RWPE2 (cell line): ENCODE measurements around the gene TEX19.
A peak's percentile ranks its signal among the peaks of the same experiment; 100 is the strongest.

Experiments used
- ATAC-seq: fragments of 200-7000 bp; cut with Tn5 transposase; 3 replicates; pipeline ENCODE4 v1.9.1; 2021; ENCODE audit warnings: low read depth
- DNase-seq: peaks from one replicate; pipeline ENCODE4 v3.0.0-alpha.2; 2020; ENCODE audit warnings: low spot score
- H3K27ac ChIP-seq: fragments of 450-650 bp; 2 replicates; pipeline ENCODE4 v1.5.1; 2017; ENCODE audit warnings: mild to moderate bottlenecking; ENCODE audit not compliant: poor library complexity, severe bottlenecking
- H3K27me3 ChIP-seq: fragments of 250-450 bp; sonication (Bioruptor Pico); 2 replicates; pipeline ENCODE4 v1.5.1; 2021; ENCODE audit warnings: mild to moderate bottlenecking, moderate library complexity; ENCODE audit not compliant: insufficient read depth, poor library complexity, severe bottlenecking
- H3K36me3 ChIP-seq: fragments of 250-450 bp; sonication (Bioruptor Pico); 2 replicates; pipeline ENCODE4 v1.5.1; 2020; ENCODE audit warnings: low read depth, mild to moderate bottlenecking, moderate library complexity
- H3K4me1 ChIP-seq: fragments of 250-450 bp; sonication (Bioruptor Pico); 2 replicates; pipeline ENCODE4 v1.5.1; 2021; ENCODE audit warnings: mild to moderate bottlenecking, moderate library complexity; ENCODE audit not compliant: insufficient read depth, poor library complexity, severe bottlenecking
- H3K4me3 ChIP-seq: fragments of 250-450 bp; sonication (Bioruptor Pico); 2 replicates; pipeline ENCODE4 v1.5.1; 2021; ENCODE audit warnings: mild to moderate bottlenecking, moderate library complexity; ENCODE audit not compliant: severe bottlenecking
- H3K9me3 ChIP-seq: fragments of 250-450 bp; sonication (Bioruptor Pico); 2 replicates; pipeline ENCODE4 v1.5.1; 2021; ENCODE audit warnings: mild to moderate bottlenecking, moderate library complexity; ENCODE audit not compliant: severe bottlenecking
- TF ChIP-seq, protein P1 (sequence below): fragments of 450-650 bp; IDR thresholded peaks from one replicate; pipeline ENCODE4 v1.5.1; 2017; ENCODE audit warnings: mild to moderate bottlenecking, moderate library complexity; ENCODE audit not compliant: poor library complexity, severe bottlenecking

Gene TEX19

DNA sequence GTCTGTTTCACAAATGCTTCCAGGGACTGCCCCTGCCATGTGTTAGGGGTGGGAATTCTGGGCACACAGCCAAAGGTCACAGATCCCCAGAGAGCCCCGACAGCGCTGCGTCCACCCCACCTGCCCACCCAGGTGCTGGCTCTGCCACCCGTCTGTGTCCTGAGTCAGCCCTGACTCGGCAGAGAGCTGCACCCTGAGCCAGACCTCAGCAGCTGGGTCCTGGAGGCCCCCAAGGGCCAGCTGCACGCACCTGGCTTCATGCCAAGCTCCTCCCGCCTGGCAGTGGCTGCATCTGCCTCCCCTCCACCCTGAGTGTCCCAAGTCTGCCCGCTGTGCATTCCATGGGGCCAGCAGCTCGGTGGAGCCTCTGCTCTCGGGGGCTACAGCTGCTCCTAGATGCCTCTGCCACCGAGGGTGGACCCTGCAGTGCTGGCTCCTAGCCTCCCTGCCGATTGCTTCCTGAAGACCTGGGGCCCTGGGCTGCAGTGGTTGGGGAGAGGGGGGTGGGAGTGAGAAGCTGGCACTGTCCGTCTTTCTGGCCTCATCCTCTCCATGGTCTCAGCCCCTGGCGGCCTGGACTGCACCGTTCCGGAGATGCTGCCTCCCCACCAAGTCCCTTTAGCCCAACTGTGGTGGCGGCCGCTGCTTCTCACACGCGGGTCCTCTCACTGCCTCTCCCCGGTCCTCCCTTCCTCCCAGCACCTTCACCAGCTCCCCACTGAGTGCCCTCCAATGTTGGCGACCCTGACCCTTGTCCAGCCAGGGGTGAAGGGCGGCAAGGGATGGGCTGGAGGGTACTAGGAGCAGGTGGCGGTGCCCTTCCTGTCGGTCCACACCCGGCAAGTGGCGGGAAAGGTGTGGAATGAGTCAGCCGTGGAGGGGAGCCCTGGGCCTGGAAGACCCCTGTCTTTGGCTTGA lies 28.5 kb upstream of the TEX19 start:
- DNase-seq: peak; percentile 88
- Histone ChIP-seq H3K27me3 (no peaks in the 10 kb centered on the region), H3K4me3 (no peak overlapping the region), H3K4me1 (peaks cover 35% of the 10 kb centered on the region), H3K36me3 (no peaks in the 10 kb centered on the region), H3K9me3 (no peaks in the 10 kb centered on the region), H3K27ac (peak overlapping the region; percentile 27)
- TF ChIP-seq, protein P1, sequence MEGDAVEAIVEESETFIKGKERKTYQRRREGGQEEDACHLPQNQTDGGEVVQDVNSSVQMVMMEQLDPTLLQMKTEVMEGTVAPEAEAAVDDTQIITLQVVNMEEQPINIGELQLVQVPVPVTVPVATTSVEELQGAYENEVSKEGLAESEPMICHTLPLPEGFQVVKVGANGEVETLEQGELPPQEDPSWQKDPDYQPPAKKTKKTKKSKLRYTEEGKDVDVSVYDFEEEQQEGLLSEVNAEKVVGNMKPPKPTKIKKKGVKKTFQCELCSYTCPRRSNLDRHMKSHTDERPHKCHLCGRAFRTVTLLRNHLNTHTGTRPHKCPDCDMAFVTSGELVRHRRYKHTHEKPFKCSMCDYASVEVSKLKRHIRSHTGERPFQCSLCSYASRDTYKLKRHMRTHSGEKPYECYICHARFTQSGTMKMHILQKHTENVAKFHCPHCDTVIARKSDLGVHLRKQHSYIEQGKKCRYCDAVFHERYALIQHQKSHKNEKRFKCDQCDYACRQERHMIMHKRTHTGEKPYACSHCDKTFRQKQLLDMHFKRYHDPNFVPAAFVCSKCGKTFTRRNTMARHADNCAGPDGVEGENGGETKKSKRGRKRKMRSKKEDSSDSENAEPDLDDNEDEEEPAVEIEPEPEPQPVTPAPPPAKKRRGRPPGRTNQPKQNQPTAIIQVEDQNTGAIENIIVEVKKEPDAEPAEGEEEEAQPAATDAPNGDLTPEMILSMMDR: no peak
- ATAC-seq: peak; percentile 54

DNA sequence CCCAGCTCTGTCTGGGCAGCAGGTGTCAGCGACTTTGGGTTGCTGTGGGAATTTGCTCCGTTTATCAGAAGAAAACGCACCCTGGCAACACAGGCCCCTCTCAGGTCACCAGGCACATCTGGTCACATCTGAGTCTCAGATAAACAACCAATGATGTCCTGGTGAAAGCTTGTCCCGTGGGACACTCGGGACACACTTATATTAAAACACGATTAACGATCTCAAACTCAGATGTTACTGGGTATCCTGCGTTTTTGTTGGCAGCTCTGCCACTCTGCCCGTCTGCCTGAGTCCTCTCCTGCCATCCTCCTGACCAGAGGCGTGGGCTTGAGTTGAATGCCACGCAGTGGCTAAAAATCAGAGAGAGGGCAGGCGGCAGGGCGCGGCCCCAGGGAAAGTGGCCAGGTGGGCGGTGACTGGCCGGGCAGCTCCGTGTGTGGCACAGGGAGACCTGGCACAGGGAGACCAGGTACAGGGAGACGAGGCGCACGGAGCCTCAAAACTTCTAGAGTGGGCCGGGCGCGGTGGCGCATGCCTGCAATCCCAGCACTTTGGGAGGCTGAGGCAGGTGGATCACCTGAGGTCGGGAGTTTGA lies 27.6 kb upstream of the TEX19 start:
- DNase-seq: no peak

DNA sequence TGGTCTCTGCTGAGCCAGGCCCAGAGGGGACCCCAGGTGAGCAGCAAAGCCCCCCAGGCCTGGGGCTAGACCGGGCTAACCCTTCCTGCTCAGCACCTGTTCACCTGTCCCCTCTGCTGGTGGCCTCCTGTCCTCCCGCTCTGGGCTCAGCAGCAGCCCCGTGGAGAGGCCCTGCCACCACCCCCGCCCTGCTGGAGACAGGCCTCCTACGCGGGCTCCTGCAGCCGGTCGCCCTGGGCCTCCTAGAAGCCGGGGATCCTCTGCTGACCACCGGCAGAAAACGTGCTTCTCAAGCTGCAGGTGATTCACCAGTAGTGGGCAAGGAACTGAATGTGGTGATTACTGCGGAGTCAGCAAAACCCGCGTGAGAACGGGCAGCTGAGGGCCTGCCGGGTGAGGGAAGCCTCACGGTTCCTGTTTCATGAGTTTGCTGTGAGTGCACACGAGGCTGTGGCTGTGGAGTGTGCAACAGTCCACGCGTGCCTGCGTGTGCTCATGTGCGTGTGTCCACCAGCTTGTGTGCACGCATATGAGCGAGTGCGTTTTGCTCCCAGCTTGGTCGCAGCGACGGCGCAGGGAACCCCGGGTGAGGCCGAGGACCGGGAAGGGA lies 26.3 kb upstream of the TEX19 start:
- H3K4me3 ChIP-seq: peak overlapping the region; percentile 33
- DNase-seq (peak; percentile 73), ATAC-seq (peak; percentile 45)
- peaks cover 37% of the 10 kb centered on the region for H3K4me1 ChIP-seq
- TF ChIP-seq, protein P1: no peak
- no peaks in the 10 kb centered on the region for H3K36me3 ChIP-seq
- H3K27ac ChIP-seq: peak overlapping the region; percentile 59
- no peaks in the 10 kb centered on the region for H3K9me3 ChIP-seq
- no peaks in the 10 kb centered on the region for H3K27me3 ChIP-seq

More for the DNA sequence above, 27.6 kb upstream of the TEX19 start:
- H3K27ac ChIP-seq: no peak overlapping the region
- H3K4me3 ChIP-seq: no peak overlapping the region
- H3K36me3 ChIP-seq: no peaks in the 10 kb centered on the region
- TF ChIP-seq, protein P1: no peak
- no peaks in the 10 kb centered on the region for H3K27me3 ChIP-seq
- H3K9me3 ChIP-seq: no peaks in the 10 kb centered on the region
- peaks cover 37% of the 10 kb centered on the region for H3K4me1 ChIP-seq
- no peak for ATAC-seq

DNA sequence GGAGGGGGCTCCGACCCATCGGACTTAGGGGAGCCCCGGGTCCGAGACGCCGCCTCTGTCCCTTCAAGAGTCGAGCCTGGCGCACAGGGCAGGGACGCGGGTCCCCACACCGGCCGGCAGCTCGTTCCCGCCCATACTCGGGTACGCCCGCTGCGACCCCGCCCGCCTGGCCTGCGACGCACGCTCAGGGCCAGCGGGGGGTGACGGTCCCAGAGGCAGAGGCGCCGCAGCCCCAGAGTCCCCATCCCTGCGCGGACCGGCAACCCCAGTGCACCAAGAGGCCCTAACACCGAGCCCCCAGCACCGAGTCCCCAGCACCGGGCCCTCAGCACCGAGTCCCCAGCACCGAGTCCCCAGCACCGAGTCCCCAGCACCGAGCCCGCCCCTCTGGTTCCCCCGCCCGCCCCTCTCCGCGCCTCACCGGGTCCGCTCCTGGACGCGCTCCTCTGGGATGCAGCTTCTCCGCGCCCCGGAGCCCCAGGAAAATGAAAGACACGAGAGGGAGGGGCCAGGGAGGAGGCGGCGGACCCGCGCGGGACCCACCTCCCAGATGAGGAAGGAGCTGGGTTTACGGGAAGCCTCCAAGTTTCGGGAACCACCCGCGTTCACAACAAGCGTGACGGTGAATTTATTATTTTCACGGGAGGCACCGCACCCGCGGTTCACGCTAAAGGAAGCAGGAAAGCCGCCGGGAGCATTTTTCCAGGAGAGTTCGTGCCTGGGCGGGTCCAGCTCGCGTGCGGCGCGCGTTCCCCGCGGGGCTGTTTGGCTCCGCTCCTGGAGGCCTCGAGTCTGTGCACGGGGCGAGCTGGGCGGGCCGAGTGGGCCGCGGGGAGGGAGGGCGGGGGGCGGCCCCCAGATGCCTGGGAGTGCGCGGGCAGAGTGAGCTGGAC lies 25.5 kb upstream of the TEX19 start, which contains the start of gene SECTM1:
SECTM1 (minus strand) TSS at position 488 of the 893 bp plus-strand sequence. CDS start 6,526 bp downstream, outside the sequence.
- no peaks in the 10 kb centered on the region for H3K36me3 ChIP-seq
- DNase-seq (peak; percentile 73), ATAC-seq (peak; percentile 21; the same call in 2 of the 3 replicates)
- TF ChIP-seq, protein P1: no peak
- no peaks in the 10 kb centered on the region for H3K9me3 ChIP-seq
- no peaks in the 10 kb centered on the region for H3K27me3 ChIP-seq
- peaks cover 40% of the 10 kb centered on the region for H3K4me1 ChIP-seq
- peak within 1 kb of the TSS; percentile 59 for H3K27ac ChIP-seq
- peak within 1 kb of the TSS; percentile 33 for H3K4me3 ChIP-seq
